RCC 7860 (cell line): Measurements from ENCODE around the gene HAPLN3.

Source experiments
- DNase-seq: peaks from one replicate; pipeline ENCODE4 v3.0.0-alpha.2; 2015; ENCODE audit warnings: low spot score
- FAIRE-seq: peaks from 2 replicates; lab custom pipeline; 2012; peaks lifted over from hg19 to GRCh38; lab: Jason Lieb, UNC

HAPLN3 gene

DNA sequence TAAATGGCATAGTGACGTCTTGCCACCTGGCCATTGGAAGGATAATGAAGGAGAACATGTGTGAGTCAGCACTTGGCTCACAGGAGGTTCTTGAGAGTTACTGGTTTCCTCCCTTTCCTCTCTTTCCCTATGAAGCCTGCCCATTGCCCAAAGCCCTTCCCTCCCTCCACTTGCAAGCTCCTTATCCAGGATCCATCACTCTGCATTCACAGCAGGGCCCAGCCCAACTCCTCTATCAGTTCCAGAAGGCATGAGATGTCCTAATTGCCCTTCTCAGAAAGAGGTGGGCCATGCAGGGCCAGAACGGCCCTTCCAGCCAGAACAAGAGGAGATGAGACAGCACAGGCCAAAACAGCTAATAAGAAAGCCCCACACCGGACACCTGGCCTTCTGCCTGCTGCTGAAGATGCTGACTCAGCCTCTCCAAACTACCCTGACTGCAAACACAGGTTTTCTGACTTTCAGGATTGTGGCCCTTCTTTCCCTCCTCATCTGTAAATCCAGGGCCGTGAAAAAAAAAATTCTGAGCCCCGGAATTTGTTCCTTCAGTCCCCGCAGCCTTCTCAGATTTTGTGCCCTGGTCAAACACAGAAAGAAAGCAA lies 29.7 kb downstream of the HAPLN3 start:
- DNase-seq, result no peak
- FAIRE-seq, result no peak

DNA sequence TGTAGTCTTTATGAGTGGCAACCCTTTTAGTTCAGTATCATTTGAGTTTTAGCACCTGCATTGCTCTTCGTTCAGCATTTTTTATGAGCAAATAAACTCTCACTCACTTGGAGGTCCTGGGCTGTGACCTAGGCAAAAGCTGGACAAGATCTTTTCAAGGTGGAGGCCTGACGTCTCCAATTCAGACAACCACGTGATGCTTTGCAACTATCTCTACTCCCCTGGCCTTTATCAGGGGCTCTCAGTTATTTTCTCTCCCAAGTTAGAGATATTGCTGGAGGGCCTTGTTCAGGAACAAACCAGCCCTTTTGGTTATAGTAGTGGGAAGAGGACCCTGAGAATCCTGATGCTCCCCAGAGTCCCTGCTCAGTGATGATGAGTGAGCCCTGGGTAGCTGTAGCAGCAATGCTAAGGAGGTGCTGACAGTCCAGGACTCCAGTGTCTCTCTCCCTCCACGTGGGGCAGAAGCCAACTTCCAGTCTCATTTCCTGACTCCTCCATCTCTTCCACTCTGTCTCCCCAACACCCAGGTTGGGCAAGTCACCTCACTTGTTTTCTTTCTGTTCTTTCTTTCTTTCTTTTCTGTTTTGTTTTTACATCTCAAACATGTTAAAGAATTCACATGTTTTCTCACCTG lies 30.4 kb downstream of the HAPLN3 start:
- FAIRE-seq, result no peak
- DNase-seq, result no peak

DNA sequence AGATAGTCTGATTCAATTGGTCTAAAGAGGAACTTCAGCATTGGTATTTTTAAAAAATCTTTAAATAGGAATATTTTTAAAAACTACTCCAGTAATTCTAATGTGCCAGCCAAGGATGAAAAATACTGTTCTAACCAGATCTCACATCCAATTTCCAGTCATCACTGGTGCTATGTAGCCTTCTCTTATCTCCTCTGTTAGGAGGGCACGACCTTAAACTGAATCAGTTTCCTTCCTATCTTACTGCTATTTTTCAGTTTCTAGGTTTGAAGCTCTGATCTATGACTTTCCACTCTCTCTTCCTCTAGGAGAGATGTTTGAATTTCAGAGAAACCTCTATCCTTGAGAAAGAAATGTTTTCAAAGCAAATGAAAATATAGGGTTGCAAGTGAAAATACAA lies 31.9 kb downstream of the HAPLN3 start:
- DNase-seq, result no peak
- no peak for FAIRE-seq

DNA sequence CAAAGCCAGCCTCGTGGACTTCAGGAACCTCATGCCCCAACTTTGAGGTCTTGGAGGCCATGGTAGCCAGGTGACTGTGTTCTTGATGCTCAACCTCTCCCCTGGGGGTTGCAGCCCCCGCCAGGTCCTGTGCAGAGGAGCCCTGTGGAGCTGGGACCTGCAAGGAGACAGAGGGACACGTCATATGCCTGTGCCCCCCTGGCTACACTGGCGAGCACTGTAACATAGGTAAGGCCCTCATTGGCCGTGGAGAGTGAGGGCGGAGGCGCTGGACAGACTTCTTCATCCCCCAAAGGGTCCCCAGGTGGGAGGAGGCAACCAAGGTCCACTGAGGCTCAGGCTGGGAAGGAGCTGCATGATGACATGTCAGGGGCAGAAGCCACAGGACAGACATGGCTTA lies 35.1 kb downstream of the HAPLN3 start:
- FAIRE-seq, result no peak
- no peak for DNase-seq

DNA sequence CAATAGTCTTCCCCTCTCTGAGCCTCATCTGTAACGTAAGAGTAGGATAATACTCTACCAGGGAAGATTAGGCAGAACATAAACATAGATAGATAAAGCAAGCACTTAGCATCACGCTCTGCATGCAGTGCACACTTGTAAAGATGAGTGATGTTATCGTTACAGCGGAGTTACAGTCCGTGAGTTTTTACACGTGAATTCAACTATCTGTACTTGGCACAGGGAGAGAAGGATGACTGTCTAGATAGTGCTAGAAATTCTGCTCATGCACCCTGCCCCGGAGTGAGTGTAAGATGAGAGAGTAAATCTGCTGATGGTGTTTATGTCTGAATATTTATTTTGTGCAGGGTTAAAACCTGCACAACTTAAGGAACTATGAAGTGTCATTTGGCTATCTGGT lies 35.8 kb downstream of the HAPLN3 start:
- no peak for DNase-seq
- no peak for FAIRE-seq

DNA sequence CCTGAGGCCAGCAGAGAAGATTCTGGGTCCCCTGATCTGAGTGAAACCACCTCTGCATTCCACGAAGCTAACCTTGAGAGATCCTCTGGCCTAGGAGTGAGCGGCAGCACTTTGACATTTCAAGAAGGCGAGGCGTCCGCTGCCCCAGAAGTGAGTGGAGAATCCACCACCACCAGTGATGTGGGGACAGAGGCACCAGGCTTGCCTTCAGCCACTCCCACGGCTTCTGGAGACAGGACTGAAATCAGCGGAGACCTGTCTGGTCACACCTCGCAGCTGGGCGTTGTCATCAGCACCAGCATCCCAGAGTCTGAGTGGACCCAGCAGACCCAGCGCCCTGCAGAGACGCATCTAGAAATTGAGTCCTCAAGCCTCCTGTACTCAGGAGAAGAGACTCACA lies 36.4 kb downstream of the HAPLN3 start:
- DNase-seq (no peak), FAIRE-seq (no peak)

DNA sequence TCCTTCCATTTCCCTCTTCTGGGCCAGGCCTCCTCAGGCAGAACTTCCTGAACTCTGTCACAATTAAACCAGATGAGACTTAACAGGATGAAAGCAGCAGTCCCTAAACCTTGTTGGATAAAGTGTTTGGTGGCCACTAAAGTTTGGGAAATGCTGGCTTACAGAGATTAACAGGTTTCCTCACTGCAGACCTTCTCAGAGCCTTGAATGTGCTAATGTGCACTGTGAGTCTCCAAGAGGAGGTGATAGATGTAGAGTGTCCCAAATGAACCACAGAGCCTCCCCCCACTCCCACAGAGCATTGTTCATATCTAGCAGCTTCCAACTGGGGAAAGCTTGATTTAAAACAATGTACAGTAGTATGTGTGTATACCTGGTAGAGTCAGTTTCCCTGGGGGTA lies 42.9 kb downstream of the HAPLN3 start:
- DNase-seq (no peak), FAIRE-seq (no peak)

DNA sequence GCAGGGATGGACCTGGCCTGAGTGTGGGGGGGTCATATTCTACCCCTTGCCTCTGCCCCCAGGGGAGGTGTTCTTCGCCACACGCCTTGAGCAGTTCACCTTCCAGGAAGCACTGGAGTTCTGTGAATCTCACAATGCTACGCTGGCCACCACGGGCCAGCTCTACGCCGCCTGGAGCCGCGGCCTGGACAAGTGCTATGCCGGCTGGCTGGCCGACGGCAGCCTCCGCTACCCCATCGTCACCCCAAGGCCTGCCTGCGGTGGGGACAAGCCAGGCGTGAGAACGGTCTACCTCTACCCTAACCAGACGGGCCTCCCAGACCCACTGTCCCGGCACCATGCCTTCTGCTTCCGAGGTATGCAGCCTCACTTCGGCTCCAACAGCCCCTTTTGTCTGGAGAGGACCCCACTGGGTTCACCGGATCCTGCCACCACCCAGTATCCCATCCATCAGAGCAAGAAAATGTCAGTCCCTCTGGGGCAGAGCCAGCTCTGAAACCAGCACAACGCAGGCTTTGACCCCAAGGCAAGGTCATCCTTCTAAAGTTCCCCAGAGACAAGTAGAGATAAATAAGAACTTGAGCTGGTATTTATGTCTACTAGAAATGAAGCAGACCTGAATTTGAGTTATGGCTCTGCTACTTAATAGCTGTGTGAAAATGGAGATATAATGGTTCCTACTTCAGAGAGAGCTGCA lies 45.8 kb downstream of the HAPLN3 start:
- no peak for FAIRE-seq
- DNase-seq, result no peak

DNA sequence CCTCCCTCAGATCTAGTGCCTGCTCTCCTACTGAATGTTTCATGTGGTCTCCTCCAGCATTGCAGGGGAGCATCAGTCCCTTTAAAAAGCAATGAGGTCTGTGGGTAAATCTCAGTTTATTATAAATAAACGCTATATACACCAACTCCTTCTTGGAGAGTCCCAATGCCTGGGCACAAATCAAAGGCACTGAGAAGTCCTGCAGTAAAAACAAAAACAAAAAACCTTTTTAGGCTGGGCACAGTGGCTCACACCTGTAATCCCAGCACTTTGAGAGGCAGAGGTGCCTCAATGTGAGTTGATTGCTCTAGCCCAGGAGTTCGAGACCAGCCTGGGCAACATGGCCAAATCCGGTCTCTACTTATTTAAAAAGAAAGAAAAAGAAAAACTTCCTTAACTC lies 47.1 kb downstream of the HAPLN3 start:
- no peak for DNase-seq
- no peak for FAIRE-seq

DNA sequence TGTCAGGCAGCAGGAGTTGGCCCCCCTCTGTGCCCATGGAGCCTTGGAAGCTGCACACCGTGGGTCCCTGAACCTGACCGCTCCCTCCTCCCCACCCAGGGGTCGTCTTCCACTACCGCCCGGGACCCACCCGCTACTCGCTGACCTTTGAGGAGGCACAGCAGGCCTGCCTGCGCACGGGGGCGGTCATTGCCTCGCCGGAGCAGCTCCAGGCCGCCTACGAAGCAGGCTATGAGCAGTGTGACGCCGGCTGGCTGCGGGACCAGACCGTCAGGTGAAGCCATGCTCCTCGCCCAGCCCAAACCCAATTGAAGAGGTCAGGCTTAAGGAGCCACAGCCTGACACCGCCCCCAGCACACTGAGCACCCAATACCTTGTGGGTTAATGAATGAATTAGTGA lies 48.2 kb downstream of the HAPLN3 start:
- FAIRE-seq, result no peak
- no peak for DNase-seq

DNA sequence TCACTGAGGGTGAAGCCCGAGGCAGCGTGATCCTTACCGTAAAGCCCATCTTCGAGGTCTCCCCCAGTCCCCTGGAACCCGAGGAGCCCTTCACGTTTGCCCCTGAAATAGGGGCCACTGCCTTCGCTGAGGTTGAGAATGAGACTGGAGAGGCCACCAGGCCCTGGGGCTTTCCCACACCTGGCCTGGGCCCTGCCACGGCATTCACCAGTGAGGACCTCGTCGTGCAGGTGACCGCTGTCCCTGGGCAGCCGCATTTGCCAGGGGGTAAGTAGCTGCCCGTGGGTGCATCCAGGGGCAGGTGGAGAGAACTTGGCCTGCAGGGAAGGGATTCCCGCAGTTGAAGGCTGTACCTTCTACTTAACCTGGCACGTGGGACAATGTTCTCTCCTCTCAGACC lies 49.7 kb downstream of the HAPLN3 start:
- DNase-seq (no peak), FAIRE-seq (no peak)

DNA sequence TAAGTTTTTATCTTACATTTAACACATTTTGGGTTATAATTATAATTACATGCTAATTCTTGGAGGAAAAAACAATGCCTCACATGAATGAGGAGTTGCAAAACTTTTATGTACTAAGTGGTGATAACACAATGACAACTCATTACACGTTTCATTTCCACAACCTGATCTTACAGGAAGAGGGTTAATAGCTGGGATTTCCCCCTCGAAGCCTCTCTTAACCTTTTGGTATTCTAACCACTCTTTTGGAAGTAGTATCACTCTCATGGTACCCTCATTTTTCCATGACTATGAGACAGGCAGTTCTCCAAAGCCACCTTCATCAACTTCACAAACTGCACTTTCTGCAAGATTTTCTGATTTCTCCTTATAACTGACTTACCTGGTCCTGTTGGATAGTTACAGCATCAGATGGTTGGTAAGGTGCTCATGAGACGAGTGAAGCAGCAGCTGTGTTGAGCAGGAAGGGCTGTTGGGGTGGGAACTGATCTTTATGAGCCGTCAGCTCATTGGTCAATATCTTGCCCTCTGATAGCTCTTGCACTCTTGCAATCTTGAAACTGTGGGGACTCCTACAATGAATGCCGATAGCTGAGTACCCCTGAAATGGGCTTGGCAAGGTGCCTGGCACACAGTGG lies 50.5 kb downstream of the HAPLN3 start:
- no peak for FAIRE-seq

DNA sequence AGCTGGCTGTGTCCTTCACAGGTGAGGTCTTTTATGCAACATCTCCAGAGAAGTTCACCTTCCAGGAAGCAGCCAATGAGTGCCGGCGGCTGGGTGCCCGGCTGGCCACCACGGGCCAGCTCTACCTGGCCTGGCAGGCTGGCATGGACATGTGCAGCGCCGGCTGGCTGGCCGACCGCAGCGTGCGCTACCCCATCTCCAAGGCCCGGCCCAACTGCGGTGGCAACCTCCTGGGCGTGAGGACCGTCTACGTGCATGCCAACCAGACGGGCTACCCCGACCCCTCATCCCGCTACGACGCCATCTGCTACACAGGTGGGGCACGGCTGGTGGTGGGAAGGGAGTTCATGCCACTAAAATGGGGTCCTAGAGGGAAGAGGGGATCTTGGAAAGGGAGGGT lies 52.0 kb downstream of the HAPLN3 start:
- FAIRE-seq (no peak), DNase-seq (no peak)

More for the DNA sequence above, 50.5 kb downstream of the HAPLN3 start:
- DNase-seq, result no peak

DNA sequence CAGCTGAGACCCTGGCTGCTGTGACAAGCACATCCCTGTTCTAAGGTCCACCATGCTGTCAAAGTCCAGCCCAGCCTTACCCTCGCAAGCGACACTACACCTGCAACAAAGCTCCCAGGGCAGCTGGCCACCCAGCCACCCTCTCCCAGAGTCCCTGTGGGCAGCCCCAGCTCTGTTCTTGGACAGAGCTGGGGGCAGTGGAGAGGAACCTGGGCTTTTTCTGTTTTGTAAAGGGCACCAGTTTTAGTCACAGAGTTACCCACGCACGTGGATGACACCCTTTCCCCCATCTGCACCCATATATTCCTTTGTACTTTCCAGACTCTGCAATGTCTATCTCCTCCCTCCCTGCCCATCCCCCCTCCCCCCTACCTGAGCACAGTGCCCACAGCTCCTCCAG lies 53.2 kb downstream of the HAPLN3 start:
- DNase-seq (no peak), FAIRE-seq (no peak)

DNA sequence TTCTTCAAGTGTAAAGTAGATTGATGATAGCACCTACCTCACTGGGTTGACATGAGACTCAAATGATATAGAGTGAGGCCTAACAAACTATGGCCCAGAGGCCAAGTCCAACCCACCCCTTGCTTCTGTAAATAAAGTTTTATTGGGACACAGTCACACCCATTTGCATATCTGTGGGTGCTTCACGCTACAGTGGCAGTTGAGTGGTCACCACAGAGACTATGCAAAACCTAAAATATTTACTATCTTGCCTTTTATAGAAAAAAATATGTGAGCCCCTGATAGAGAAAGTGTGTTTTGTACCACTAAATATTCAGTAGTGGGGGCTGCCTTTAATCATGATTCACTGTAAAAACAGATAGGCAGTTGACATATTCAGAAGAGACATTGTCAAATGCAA lies 54.1 kb downstream of the HAPLN3 start:
- FAIRE-seq (no peak), DNase-seq (no peak)

DNA sequence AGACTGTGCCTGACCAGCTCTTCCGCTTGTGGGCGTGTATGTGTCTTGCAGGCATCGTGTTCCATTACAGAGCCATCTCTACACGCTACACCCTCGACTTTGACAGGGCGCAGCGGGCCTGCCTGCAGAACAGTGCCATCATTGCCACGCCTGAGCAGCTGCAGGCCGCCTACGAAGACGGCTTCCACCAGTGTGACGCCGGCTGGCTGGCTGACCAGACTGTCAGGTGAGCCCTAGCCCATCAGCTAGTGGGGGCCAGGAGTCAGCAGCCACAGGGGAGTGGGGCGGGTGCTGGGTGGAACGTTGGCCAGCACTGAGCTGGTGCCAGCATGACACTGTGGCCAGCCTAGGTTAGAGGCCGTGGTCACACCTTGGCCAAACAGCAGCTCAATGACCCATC lies 55.4 kb downstream of the HAPLN3 start:
- no peak for FAIRE-seq
- no peak for DNase-seq

DNA sequence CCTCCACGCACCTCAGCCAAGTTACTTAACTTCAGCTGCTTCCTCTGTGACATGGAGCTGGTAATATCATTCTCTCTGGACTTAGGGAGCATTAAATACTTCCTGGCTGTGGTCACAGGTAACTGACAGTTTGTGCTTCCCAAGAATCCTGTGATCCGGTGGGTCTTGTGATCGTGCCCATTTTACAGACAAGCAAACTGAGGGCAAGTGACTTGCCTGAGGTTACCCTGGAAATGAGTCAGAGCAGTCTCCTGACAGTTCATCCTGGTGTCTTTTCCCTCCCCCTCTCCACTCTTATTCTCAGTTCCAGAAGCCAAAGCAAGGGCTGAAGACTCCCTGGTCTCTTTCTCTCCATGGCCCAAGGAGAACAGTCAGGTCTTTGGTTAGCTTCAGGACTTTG lies 56.2 kb downstream of the HAPLN3 start:
- DNase-seq (no peak), FAIRE-seq (no peak)

DNA sequence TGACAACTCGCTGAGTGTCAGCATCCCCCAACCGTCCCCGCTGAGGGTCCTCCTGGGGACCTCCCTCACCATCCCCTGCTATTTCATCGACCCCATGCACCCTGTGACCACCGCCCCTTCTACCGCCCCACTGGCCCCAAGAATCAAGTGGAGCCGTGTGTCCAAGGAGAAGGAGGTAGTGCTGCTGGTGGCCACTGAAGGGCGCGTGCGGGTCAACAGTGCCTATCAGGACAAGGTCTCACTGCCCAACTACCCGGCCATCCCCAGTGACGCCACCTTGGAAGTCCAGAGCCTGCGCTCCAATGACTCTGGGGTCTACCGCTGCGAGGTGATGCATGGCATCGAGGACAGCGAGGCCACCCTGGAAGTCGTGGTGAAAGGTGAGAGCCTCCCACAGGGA lies 56.7 kb downstream of the HAPLN3 start:
- no peak for DNase-seq

DNA sequence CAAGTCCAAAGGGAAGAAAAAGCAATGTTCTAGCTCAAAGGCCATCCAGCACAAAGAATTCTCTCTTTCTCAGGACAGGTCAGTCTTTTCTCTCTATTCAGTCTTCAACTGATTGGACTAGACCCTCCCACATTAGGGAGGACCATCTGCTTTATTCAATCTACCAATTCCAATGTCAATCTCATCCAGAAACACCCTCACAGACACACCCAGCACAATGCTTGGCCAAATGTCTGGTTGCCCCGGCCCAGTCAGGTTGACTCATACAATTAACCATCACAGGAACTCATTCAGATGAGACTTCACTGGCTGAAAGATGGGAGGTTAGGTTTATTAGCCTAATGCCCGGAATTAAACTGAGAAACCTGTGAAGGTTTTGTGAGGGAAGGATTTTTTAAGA lies 59.7 kb downstream of the HAPLN3 start:
- FAIRE-seq (no peak), DNase-seq (no peak)

More for the DNA sequence above, 56.7 kb downstream of the HAPLN3 start:
- FAIRE-seq, result no peak

DNA sequence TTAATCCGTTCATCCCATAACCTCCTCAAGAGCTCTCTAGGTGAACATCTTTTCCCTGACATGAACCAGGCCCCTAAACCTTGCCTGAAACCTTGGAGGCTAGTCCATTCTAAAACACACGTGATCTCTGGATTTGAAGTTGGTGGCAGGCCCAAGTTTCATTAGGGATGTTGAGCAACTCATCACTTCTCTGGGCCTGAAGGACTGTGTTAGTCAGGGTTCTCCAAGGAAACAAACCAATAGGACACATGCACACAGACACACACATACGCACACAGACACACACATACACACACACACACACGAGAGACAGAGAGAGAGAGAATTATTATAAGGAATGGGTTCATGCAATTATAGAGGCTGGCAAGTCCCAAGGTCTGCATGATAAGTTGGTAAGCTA lies 60.2 kb downstream of the HAPLN3 start:
- DNase-seq (no peak), FAIRE-seq (no peak)

DNA sequence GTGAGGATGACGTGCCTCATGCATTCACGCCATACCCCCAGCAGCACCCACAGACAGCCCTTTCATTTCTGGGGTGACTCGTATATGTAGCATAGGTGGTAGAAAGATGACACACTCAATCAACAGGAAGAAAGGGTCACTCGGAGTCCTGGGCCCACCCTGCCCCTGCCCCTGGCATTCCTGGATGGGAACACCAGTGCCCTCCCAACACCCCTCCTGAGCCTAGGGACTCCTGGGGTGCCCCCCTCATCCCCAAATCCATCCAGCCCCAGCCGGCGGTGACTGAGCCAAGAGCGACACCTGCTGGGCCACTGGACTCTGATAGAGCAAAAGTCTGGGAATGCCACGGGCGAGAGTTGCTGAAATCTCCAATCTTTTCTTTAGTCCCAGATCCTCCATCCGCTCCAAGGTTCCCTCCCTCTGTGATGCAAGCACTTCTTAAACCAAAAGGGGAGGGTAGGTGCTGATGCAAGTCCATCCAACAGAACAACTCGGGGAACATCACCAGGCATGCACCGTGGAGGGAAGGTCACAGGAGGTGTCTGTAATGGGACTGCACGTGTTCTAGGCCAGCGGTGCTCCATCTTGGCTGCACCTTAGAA lies 61.0 kb downstream of the HAPLN3 start:
- FAIRE-seq (no peak), DNase-seq (no peak)

DNA sequence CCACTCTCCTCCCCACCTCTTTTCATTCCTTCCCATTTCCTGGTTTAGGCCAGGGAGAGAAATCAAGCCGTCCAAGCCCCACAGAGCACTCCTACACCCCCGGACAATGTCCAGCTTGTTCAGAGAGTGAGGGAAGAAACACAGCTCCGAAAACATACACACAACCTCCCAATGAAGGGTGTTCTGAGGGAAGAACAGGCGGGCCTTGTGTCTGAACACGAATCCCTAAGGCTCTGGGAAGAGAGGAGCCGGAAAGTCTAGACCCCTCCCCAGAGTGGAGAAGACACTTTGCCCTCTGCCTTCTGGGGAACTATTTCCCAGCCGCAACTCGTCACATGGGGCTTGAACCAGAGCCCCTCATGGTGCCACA lies 61.6 kb downstream of the HAPLN3 start:
- FAIRE-seq (no peak), DNase-seq (no peak)
